ENCODE results near the gene LCOR.

The LCOR gene

GRCh38 chr10:96889415-96890171 is 57.5 kb downstream of the LCOR start:
- DNase-seq, result no peak

- no peak for DNase-seq
Measured at GRCh38 chr10:96890172-96890513, 58.0 kb downstream of the LCOR start.

GRCh38 chr10:96890580-96890979 is 58.5 kb downstream of the LCOR start:
- DNase-seq, result no peak

- DNase-seq, result no peak
Measured at GRCh38 chr10:96891840-96892239, 59.7 kb downstream of the LCOR start.

- no peak for DNase-seq
Measured at GRCh38 chr10:96895662-96896424, 63.7 kb downstream of the LCOR start.

GRCh38 chr10:96896884-96897589 is 64.9 kb downstream of the LCOR start:
- no peak for DNase-seq

- no peak for DNase-seq
Measured at GRCh38 chr10:96902117-96902516, 70.0 kb downstream of the LCOR start.

GRCh38 chr10:96902731-96903358 is 70.7 kb downstream of the LCOR start:
- no peak for DNase-seq

GRCh38 chr10:96904648-96905047 is 72.5 kb downstream of the LCOR start:
- no peak for DNase-seq

GRCh38 chr10:96906864-96907263 is 74.8 kb downstream of the LCOR start:
- no peak for DNase-seq

GRCh38 chr10:96910488-96911395 is 78.6 kb downstream of the LCOR start:
- no peak for DNase-seq

- no peak for DNase-seq
Measured at GRCh38 chr10:96912405-96912804, 80.3 kb downstream of the LCOR start.

GRCh38 chr10:96913906-96914305 is 81.8 kb downstream of the LCOR start:
- DNase-seq, result no peak

GRCh38 chr10:96917628-96918027 is 85.5 kb downstream of the LCOR start:
- no peak for DNase-seq

- DNase-seq, result no peak
Measured at GRCh38 chr10:96918214-96919002, 86.3 kb downstream of the LCOR start.

GRCh38 chr10:96919785-96920430 is 87.8 kb downstream of the LCOR start:
- DNase-seq, result no peak

- no peak for DNase-seq
Measured at GRCh38 chr10:96921655-96922054, 89.6 kb downstream of the LCOR start.

GRCh38 chr10:96922978-96923948 is 91.2 kb downstream of the LCOR start:
- DNase-seq, result no peak

All from nucleus accumbens (tissue), 56 donors.